Endothelial cell of umbilical vein (primary cell): ENCODE measurements around the gene LDHD. TPM values are rescaled to one million over a fixed set of nuclear protein-coding genes. Genes with fewer than 3 reads are reported as not detected.

Source experiments
- BruUV-seq: library from RNA; stranded (reverse); fragments of 400-500 nt; replicated peaks from 2 replicates; lab custom pipeline; 2021; lab: Mats Ljungman, UMichigan
- CTCF ChIA-PET: fragments of 300-600, 350-600 bp; sonication (Branson Sonifier 250); formaldehyde crosslinking; loops from one replicate; lab custom pipeline; 2021; ENCODE audit warnings: antibody characterized with exemption, inconsistent platforms; lab: Charles Lee
- POLR2A ChIA-PET: fragments of 300-600, 350-600 bp; sonication (Branson Sonifier 250); formaldehyde crosslinking; loops from one replicate; lab custom pipeline; 2021; ENCODE audit warnings: antibody characterized with exemption, inconsistent platforms; lab: Charles Lee
- DNase-seq: peaks from one replicate; pipeline ENCODE4 v3.0.0-alpha.2; 2011; ENCODE audit warnings: low read depth, low spot score
- FAIRE-seq: peaks from 2 replicates; lab custom pipeline; 2011; peaks lifted over from hg19 to GRCh38; lab: Jason Lieb, UNC
- H2AFZ ChIP-seq: 2 replicates; pipeline ENCODE4 v1.6.0; 2012; ENCODE audit warnings: low read depth, low read length, control low read depth, inconsistent platforms
- H3K27ac ChIP-seq: 2 replicates; pipeline ENCODE4 v1.5.1; 2011; ENCODE audit warnings: low read depth, mild to moderate bottlenecking, control low read depth, low read length, moderate library complexity; ENCODE audit not compliant: insufficient read depth
- H3K27me3 ChIP-seq, 2 experiments: 2 replicates each; pipeline versions ENCODE4 v1.6.0 to v1.6.1; 2011; ENCODE audit warnings: low read length in 2 of 2, mixed read lengths in 1 of 2; ENCODE audit not compliant: control insufficient read depth in 2 of 2, insufficient read depth in 2 of 2
- H3K36me3 ChIP-seq, 2 experiments: 2 replicates in 1 of 2; 3 replicates in 1 of 2; pipeline ENCODE4 v1.5.1; 2011; ENCODE audit warnings: low read length in 2 of 2, mild to moderate bottlenecking in 1 of 2, moderate library complexity in 1 of 2; ENCODE audit not compliant: control insufficient read depth in 2 of 2, insufficient read depth in 2 of 2; ENCODE audit errors: extremely low read depth in 1 of 2
- H3K4me1 ChIP-seq: 3 replicates; pipeline ENCODE4 v1.5.1; 2011; ENCODE audit warnings: mild to moderate bottlenecking, low read length; ENCODE audit not compliant: control insufficient read depth, insufficient read depth; ENCODE audit errors: extremely low read depth
- H3K4me2 ChIP-seq: 2 replicates; pipeline ENCODE4 v1.6.1; 2011; ENCODE audit warnings: low read length, control low read depth, mixed read lengths; ENCODE audit not compliant: insufficient read depth
- H3K4me3 ChIP-seq, 3 experiments: fragments of 200-600 bp in 1 of 3; sonication (generic), shearing (Covaris generic) in 1 of 3; replicated peaks in 1 of 3; 2 replicates each; pipeline ENCODE4 v1.5.1; 2011 to 2016; ENCODE audit warnings: control low read depth in 3 of 3, low read length in 3 of 3, mild to moderate bottlenecking in 2 of 3, inconsistent platforms in 1 of 3, low read depth in 1 of 3, moderate library complexity in 1 of 3; ENCODE audit not compliant: insufficient read depth in 1 of 3
- H3K79me2 ChIP-seq: 2 replicates; pipeline ENCODE4 v1.6.0; 2012; ENCODE audit warnings: low read length, inconsistent platforms; ENCODE audit not compliant: control insufficient read depth, insufficient read depth
- H3K9ac ChIP-seq: replicated peaks from 2 replicates; pipeline ENCODE3; 2011; ENCODE audit warnings: low read length, control low read depth; ENCODE audit not compliant: insufficient read depth; ENCODE audit errors: extremely low read depth
- H3K9me1 ChIP-seq: replicated peaks from 3 replicates; pipeline ENCODE4 v1.6.0; 2011; ENCODE audit warnings: mild to moderate bottlenecking, low read length; ENCODE audit not compliant: control insufficient read depth, insufficient read depth; ENCODE audit errors: extremely low read depth
- H3K9me3 ChIP-seq: replicated peaks from 2 replicates; pipeline ENCODE4 v1.5.1; 2012; ENCODE audit warnings: low read length, inconsistent platforms; ENCODE audit not compliant: control insufficient read depth, insufficient read depth
- H4K20me1 ChIP-seq: replicated peaks from 2 replicates; pipeline ENCODE3; 2011; ENCODE audit warnings: mild to moderate bottlenecking, low read length; ENCODE audit not compliant: control insufficient read depth, insufficient read depth; ENCODE audit errors: extremely low read depth
- CTCF ChIP-seq, 2 donors: IDR thresholded peaks; 1 replicate in 1 of 2; 2 replicates in 1 of 2; pipeline ENCODE4 v1.5.1; 2011; ENCODE audit warnings: low read length in 2 of 2, mild to moderate bottlenecking in 2 of 2, moderate library complexity in 2 of 2, control low read depth in 1 of 2, inconsistent platforms in 1 of 2, low read depth in 1 of 2; ENCODE audit not compliant: insufficient read depth in 1 of 2; ENCODE audit errors: extremely low read depth in 1 of 2
- EZH2 ChIP-seq: IDR thresholded peaks from 2 replicates; pipeline ENCODE4 v1.6.1; 2012; ENCODE audit warnings: borderline replicate concordance, low read depth, mild to moderate bottlenecking, moderate library complexity, low read length, inconsistent platforms; ENCODE audit not compliant: severe bottlenecking
- GATA2 ChIP-seq: IDR thresholded peaks from 2 replicates; pipeline ENCODE4 v1.7.0; 2011; ENCODE audit warnings: low read depth, mild to moderate bottlenecking, moderate library complexity, mixed read lengths, low read length; ENCODE audit not compliant: insufficient read length, insufficient read depth
- JUN ChIP-seq: IDR thresholded peaks from 2 replicates; pipeline ENCODE4 v1.6.1; 2011; ENCODE audit warnings: borderline replicate concordance, low read depth; ENCODE audit not compliant: insufficient read length, insufficient read depth
- MAX ChIP-seq: IDR thresholded peaks from 2 replicates; pipeline ENCODE4 v1.6.1; 2011; ENCODE audit not compliant: insufficient read depth, insufficient read length
- MYC ChIP-seq: IDR thresholded peaks from one replicate; pipeline ENCODE4 v1.6.1; 2011; ENCODE audit warnings: mild to moderate bottlenecking, low read depth, low read length
- POLR2A ChIP-seq: IDR thresholded peaks from 2 replicates; pipeline ENCODE4 v1.6.1; 2012; ENCODE audit warnings: low read depth, mild to moderate bottlenecking, control low read depth, low read length
- POLR2AphosphoS5 ChIP-seq: IDR thresholded peaks from 2 replicates; pipeline ENCODE4 v1.6.1; 2012; ENCODE audit warnings: low read depth, mild to moderate bottlenecking, control low read depth, low read length, moderate library complexity; ENCODE audit not compliant: insufficient read depth
- dilution Hi-C: fragments of 300-500 bp; cut with MboI; formaldehyde crosslinking; loops from one replicate; pipeline ENCODE4 v1.15.0; 2019; ENCODE audit warnings: low sequenced_read_pairs; ENCODE audit not compliant: extremely low pct_ligation_motif_present
- intact Hi-C: fragments of 100-400 bp; cut with micrococcal nuclease; formaldehyde crosslinking; loops from one replicate; pipeline ENCODE4 v1.10.0; 2022
- polyA plus RNA-seq, 4 experiments: library from polyadenylated mRNA; depleted of rRNA in 3 of 4; stranded (reverse) in 3 of 4; unstranded in 1 of 4; fragments of >200 nt; gene quantifications; 2 replicates each; pipeline versions ENCODE4 v1.2.1 to v1.2.3, GENCODE V29; 2011 to 2012; ENCODE audit warnings: missing spikeins in 1 of 4
- total RNA-seq: library from RNA; stranded (reverse); gene quantifications from 2 replicates; pipeline ENCODE4 v1.2.3, GENCODE V29; 2021

The LDHD gene
- total and polyA plus RNA-seq, 2 donors (not counting 3 experiments of a cell fraction or from before 2014, with no cell fraction given), result 0.41 TPM; not detected in 1

- no peaks in the 10 kb centered on the region for H3K27me3 ChIP-seq
- ChIA-PET CTCF (interaction anchor here (1.0 to 3.6 kb wide), 7 partner anchors 10 to 90 kb away, joined by 3 to 28 read pairs (median 4); partner anchors contain the start of gene ZNRF1), POLR2A (no interaction called here)
- H3K4me2 ChIP-seq, result no peak overlapping the region
- no peaks in the 10 kb centered on the region for H3K9me1 ChIP-seq
- H3K4me1 ChIP-seq, result peaks cover 26% of the 10 kb centered on the region
- H3K27ac ChIP-seq, result no peak overlapping the region
- intact Hi-C loops (no loop called here), dilution Hi-C loops (no loop called here)
- H3K9me3 ChIP-seq, result no peaks in the 10 kb centered on the region
- BruUV-seq, result no TSS peak
- no peaks in the 10 kb centered on the region for H4K20me1 ChIP-seq
- H3K36me3 ChIP-seq, result no peaks in the 10 kb centered on the region
- no peak overlapping the region for H3K9ac ChIP-seq
- H3K4me3 ChIP-seq, result no peak overlapping the region
- FAIRE-seq, result peak; percentile 24
- DNase-seq, result peak; percentile 79
- no peak for TF ChIP-seq MYC
- TF ChIP-seq POLR2AphosphoS5, result no peak
- peaks cover 9% of the 10 kb centered on the region for H3K79me2 ChIP-seq
- no peak overlapping the region for H2AFZ ChIP-seq
Observed at GRCh38 chr16:75088216-75088615, 28.4 kb downstream of the LDHD start.

- ChIA-PET CTCF (interaction anchor here (0.6 to 3.6 kb wide), 10 partner anchors 11 to 89 kb away, joined by 3 to 28 read pairs (median 4); partner anchors contain the start of gene ZNRF1), POLR2A (interaction anchor here (0.9 to 1.0 kb wide), 2 partner anchors 55 to 102 kb away, joined by 3 read pairs; partner anchors contain the start of gene WDR59)
- H3K4me2 ChIP-seq, result peak overlapping the region; percentile 55
- BruUV-seq, result no TSS peak
- no peaks in the 10 kb centered on the region for H3K36me3 ChIP-seq
- no peak overlapping the region for H3K9ac ChIP-seq
- no peak overlapping the region for H3K4me3 ChIP-seq
- dilution Hi-C loops, result no loop called here
- FAIRE-seq (peak; percentile 97), DNase-seq (peak; percentile 96)
- H3K27me3 ChIP-seq, result no peaks in the 10 kb centered on the region
- intact Hi-C loops, result loop anchor here (1.0 kb wide), 3 partner anchors 12 to 75 kb away; no protein-coding TSS in a partner anchor
- H3K9me3 ChIP-seq, result no peaks in the 10 kb centered on the region
- TF ChIP-seq JUN, result peak; percentile 11
- TF ChIP-seq GATA2, result peak; percentile 49
- no peak for TF ChIP-seq MYC
- TF ChIP-seq MAX, result no peak
- TF ChIP-seq POLR2A, result peak; percentile 71
- TF ChIP-seq POLR2AphosphoS5, result peak; percentile 84
- TF ChIP-seq CTCF (IDR thresholded peaks at IDR 0.05; ENCODE audit: extremely low read depth in 1 of 2, insufficient read depth in 1 of 2, low read depth in 1 of 2, low read length in 2 of 2), result no peak
- no peak for TF ChIP-seq EZH2
- H4K20me1 ChIP-seq, result no peaks in the 10 kb centered on the region
- peaks cover 26% of the 10 kb centered on the region for H3K4me1 ChIP-seq
- H3K79me2 ChIP-seq, result peaks cover 11% of the 10 kb centered on the region
- peak overlapping the region; percentile 45 for H3K27ac ChIP-seq
- no peaks in the 10 kb centered on the region for H3K9me1 ChIP-seq
- no peak overlapping the region for H2AFZ ChIP-seq
Observed at GRCh38 chr16:75087375-75087979, 29.1 kb downstream of the LDHD start.
